OCI-LY7 (cell line): Measurements from ENCODE around the gene FOXO3. TPM values are rescaled to one million over a fixed set of nuclear protein-coding genes. Genes with fewer than 3 reads are reported as not detected.

Experiments used
- BruUV-seq: library from RNA; stranded (reverse); fragments of 400-500 nt; replicated peaks from 2 replicates; lab custom pipeline; 2021; lab: Mats Ljungman, UMichigan
- CTCF ChIA-PET: fragments of 300-600 bp; sonication (Branson Sonifier 250); formaldehyde crosslinking; loops from one replicate; lab custom pipeline; 2022; ENCODE audit warnings: antibody characterized with exemption; ENCODE audit not compliant: unreplicated experiment; lab: Charles Lee
- POLR2A ChIA-PET: fragments of 300-600 bp; sonication (Branson Sonifier 250); formaldehyde crosslinking; loops from one replicate; lab custom pipeline; 2022; ENCODE audit warnings: antibody characterized with exemption; lab: Charles Lee
- DNase-seq: peaks from one replicate; pipeline ENCODE4 v3.0.0-alpha.2; 2015; ENCODE audit warnings: low spot score
- H2AFZ ChIP-seq: fragments of 200-600 bp; sonication (generic), shearing (Covaris generic); 2 replicates; pipeline ENCODE4 v1.6.1; 2014; ENCODE audit warnings: mild to moderate bottlenecking, antibody characterized with exemption, low read length, moderate library complexity
- H3K27ac ChIP-seq: fragments of 200-600 bp; sonication (generic); 2 replicates; pipeline ENCODE4 v1.5.1; 2014; ENCODE audit warnings: mixed run types, low read depth, mild to moderate bottlenecking, moderate library complexity, low read length, inconsistent platforms; ENCODE audit not compliant: poor library complexity, severe bottlenecking
- H3K36me3 ChIP-seq: fragments of 200-600 bp; sonication (generic); 2 replicates; pipeline ENCODE4 v1.6.1; 2014; ENCODE audit warnings: mild to moderate bottlenecking, antibody characterized with exemption, low read length, moderate library complexity, mixed read lengths; ENCODE audit not compliant: insufficient read depth
- H3K4me1 ChIP-seq: fragments of 200-600 bp; sonication (generic); 2 replicates; pipeline ENCODE4 v1.5.1; 2014; ENCODE audit warnings: mild to moderate bottlenecking, low read length; ENCODE audit not compliant: insufficient read depth, poor library complexity, severe bottlenecking
- H3K4me2 ChIP-seq: fragments of 200-600 bp; sonication (generic); 2 replicates; pipeline ENCODE4 v1.6.1; 2014; ENCODE audit warnings: mild to moderate bottlenecking, low read length
- H3K4me3 ChIP-seq: fragments of 200-600 bp; sonication (generic); 2 replicates; pipeline ENCODE4 v1.5.1; 2014; ENCODE audit warnings: mild to moderate bottlenecking, low read depth, low read length; ENCODE audit not compliant: poor library complexity, severe bottlenecking
- H3K79me2 ChIP-seq: fragments of 200-600 bp; sonication (generic); 2 replicates; pipeline ENCODE4 v1.6.1; 2016; ENCODE audit warnings: low read depth, mild to moderate bottlenecking, low read length, moderate library complexity, mixed read lengths; ENCODE audit not compliant: insufficient read depth
- H3K9me2 ChIP-seq: fragments of 200-600 bp; sonication (generic); 2 replicates; pipeline ENCODE4 v1.6.1; 2016; ENCODE audit warnings: mild to moderate bottlenecking, low read length, mixed read lengths; ENCODE audit not compliant: insufficient read depth
- H3K9me3 ChIP-seq: fragments of 200-600 bp; sonication (generic); 2 replicates; pipeline ENCODE4 v1.6.1; 2014; ENCODE audit warnings: mild to moderate bottlenecking, mixed run types, low read length, mixed read lengths
- H4K20me1 ChIP-seq: fragments of 200-600 bp; sonication (generic); 2 replicates; pipeline ENCODE4 v1.6.1; 2014; ENCODE audit warnings: mild to moderate bottlenecking, antibody characterized with exemption, low read length, moderate library complexity, mixed read lengths; ENCODE audit not compliant: insufficient read depth
- EZH2phosphoT487 ChIP-seq: fragments of 200-600 bp; sonication (generic); IDR thresholded peaks from 2 replicates; pipeline ENCODE4 v1.6.1; 2018; ENCODE audit warnings: low read depth, borderline replicate concordance, mild to moderate bottlenecking, mixed run types, antibody characterized with exemption, low read length, moderate library complexity, mixed read lengths
- intact Hi-C: fragments of 100-400 bp; cut with micrococcal nuclease; formaldehyde crosslinking; loops from one replicate; pipeline ENCODE4 v1.10.0; 2022; ENCODE audit not compliant: unreplicated experiment
- total RNA-seq, 2 experiments: library from RNA; depleted of rRNA in 1 of 2; stranded (reverse); fragments of >200 nt in 1 of 2; shearing (Covaris generic) in 1 of 2; gene quantifications; 2 replicates each; pipeline ENCODE4 v1.2.3, GENCODE V29; 2014 to 2022
- TF ChIP-seq, protein P1 (sequence below): fragments of 200-600 bp; sonication (generic); conservative IDR thresholded peaks from 2 replicates; pipeline ENCODE4 v1.5.1; 2014; ENCODE audit warnings: mild to moderate bottlenecking, antibody characterized with exemption, low read length, moderate library complexity, mixed read lengths

Gene FOXO3
- total RNA-seq, 2 experiments from 2014 or later = 3.8 to 9.9 TPM

DNA sequence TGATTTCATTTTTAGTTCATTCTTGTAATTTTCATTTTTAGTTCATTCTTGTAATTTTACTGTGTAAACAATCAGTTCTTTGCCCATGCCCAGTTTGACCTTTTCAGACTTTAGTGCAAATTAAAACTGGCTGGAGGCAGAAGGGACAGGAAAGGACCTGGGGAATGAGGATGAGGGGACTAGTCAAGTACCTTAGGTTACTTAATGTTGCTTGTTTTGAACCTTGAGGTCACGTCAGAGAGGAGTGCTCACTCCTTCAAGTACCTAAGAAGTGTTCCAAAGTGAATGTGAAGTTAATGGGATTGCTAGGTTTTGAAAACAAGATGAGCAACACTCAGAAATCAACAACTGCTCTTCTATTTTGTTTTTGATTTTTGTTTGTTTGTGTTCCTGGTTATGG, 82.5 kb downstream of the FOXO3 start:
- H3K79me2 ChIP-seq = no peaks in the 10 kb centered on the region
- DNase-seq = no peak
- H3K9me3 ChIP-seq = no peaks in the 10 kb centered on the region
- no peak overlapping the region for H2AFZ ChIP-seq
- H3K27ac ChIP-seq = no peak overlapping the region
- CTCF ChIA-PET = no interaction called here
- no peak overlapping the region for H3K4me3 ChIP-seq
- H3K9me2 ChIP-seq = no peaks in the 10 kb centered on the region
- H3K4me1 ChIP-seq = peaks cover 5% of the 10 kb centered on the region
- no peak overlapping the region for H3K4me2 ChIP-seq
- POLR2A ChIA-PET = no interaction called here
- intact Hi-C loops = no loop called here
- TF ChIP-seq, protein P1, sequence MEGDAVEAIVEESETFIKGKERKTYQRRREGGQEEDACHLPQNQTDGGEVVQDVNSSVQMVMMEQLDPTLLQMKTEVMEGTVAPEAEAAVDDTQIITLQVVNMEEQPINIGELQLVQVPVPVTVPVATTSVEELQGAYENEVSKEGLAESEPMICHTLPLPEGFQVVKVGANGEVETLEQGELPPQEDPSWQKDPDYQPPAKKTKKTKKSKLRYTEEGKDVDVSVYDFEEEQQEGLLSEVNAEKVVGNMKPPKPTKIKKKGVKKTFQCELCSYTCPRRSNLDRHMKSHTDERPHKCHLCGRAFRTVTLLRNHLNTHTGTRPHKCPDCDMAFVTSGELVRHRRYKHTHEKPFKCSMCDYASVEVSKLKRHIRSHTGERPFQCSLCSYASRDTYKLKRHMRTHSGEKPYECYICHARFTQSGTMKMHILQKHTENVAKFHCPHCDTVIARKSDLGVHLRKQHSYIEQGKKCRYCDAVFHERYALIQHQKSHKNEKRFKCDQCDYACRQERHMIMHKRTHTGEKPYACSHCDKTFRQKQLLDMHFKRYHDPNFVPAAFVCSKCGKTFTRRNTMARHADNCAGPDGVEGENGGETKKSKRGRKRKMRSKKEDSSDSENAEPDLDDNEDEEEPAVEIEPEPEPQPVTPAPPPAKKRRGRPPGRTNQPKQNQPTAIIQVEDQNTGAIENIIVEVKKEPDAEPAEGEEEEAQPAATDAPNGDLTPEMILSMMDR = no peak
- TF ChIP-seq EZH2phosphoT487 = no peak
- H3K36me3 ChIP-seq = no peaks in the 10 kb centered on the region
- no TSS peak for BruUV-seq
- no peaks in the 10 kb centered on the region for H4K20me1 ChIP-seq

DNA sequence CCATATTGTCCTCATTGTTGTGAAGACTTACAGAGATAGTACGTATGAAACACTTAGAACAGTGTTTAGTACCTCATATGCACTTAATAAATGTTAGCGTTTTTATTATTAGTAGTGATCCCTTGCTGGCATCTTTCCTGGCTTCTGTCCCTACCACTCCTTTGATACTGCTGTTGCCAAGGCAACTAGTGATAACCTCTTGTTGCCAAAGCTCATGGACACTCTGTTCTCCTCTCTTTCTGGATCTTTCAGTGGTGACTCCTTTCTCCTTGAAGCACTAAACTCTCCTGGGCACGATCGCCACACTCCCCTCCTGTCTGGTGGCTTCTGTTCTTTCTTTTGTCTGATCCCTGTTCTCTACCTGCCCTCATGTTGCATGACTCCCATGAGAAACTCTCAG, 83.5 kb downstream of the FOXO3 start:
- no peaks in the 10 kb centered on the region for H4K20me1 ChIP-seq
- intact Hi-C loops = no loop called here
- no peak for DNase-seq
- no peaks in the 10 kb centered on the region for H3K79me2 ChIP-seq
- BruUV-seq = no TSS peak
- ChIA-PET POLR2A (no interaction called here), CTCF (no interaction called here)
- H3K9me3 ChIP-seq = no peaks in the 10 kb centered on the region
- no peaks in the 10 kb centered on the region for H3K9me2 ChIP-seq
- no peak overlapping the region for H3K4me2 ChIP-seq
- no peaks in the 10 kb centered on the region for H3K36me3 ChIP-seq
- H2AFZ ChIP-seq = no peak overlapping the region
- H3K27ac ChIP-seq = no peak overlapping the region
- H3K4me3 ChIP-seq = no peak overlapping the region
- TF ChIP-seq, protein P1 = no peak
- TF ChIP-seq EZH2phosphoT487 = no peak
- no peaks in the 10 kb centered on the region for H3K4me1 ChIP-seq

DNA sequence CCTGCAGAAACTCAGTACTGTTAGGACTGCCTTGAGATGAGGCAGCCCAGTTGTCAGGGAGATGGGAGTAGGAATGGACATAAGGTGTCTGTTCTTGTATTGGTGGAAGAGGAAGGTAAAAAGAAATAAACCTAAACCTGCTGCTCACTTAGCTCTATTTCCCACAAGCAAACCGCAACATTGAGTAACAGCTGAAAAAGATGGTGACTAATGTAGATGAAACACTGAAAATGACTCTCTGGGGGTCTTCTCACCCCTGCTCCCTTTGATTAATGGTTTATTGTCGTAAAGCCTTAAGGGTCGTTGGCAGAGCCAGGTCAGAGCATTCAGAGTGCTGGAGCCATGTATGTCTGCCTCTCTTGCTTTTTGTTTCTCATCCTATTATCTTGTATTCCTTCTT, 87.5 kb downstream of the FOXO3 start:
- POLR2A ChIA-PET = interaction anchor here (0.6 to 1.2 kb wide), 4 partner anchors 11 to 405 kb away, joined by 3 to 7 read pairs (median 5); no protein-coding TSS in a partner anchor
- no peak overlapping the region for H2AFZ ChIP-seq
- no peaks in the 10 kb centered on the region for H3K9me3 ChIP-seq
- no peak overlapping the region for H3K4me3 ChIP-seq
- no peaks in the 10 kb centered on the region for H3K9me2 ChIP-seq
- no peak overlapping the region for H3K27ac ChIP-seq
- H3K4me2 ChIP-seq = no peak overlapping the region
- no peaks in the 10 kb centered on the region for H3K79me2 ChIP-seq
- H3K4me1 ChIP-seq = peaks cover 10% of the 10 kb centered on the region
- TF ChIP-seq, protein P1 = no peak
- no peak for TF ChIP-seq EZH2phosphoT487
- CTCF ChIA-PET = no interaction called here
- BruUV-seq = no TSS peak
- no peaks in the 10 kb centered on the region for H3K36me3 ChIP-seq
- no peak for DNase-seq
- intact Hi-C loops = no loop called here
- no peaks in the 10 kb centered on the region for H4K20me1 ChIP-seq
